GM12878 (cell line): ENCODE data around the gene DNAJC16. TPM values are rescaled to one million over a fixed set of nuclear protein-coding genes. Genes with fewer than 3 reads are reported as not detected.

Experiments
- ATAC-seq: fragments of 200-7000 bp; cut with Tn5 transposase; 3 replicates; pipeline ENCODE4 v1.9.1; 2020; ENCODE audit warnings: mild to moderate bottlenecking, moderate library complexity
- BruUV-seq: library from RNA; stranded (reverse); fragments of 400-500 nt; replicated peaks from 2 replicates; lab custom pipeline; 2021; lab: Mats Ljungman, UMichigan
- CTCF ChIA-PET: fragments of 300-600 bp; sonication (Branson Sonifier 250); formaldehyde crosslinking; extraction: SDS; loops from one replicate; lab custom pipeline; 2021; ENCODE audit warnings: inconsistent platforms; lab: Yijun Ruan, JAX
- POLR2A ChIA-PET: fragments of 350-600 bp; formaldehyde crosslinking; extraction: SDS; loops from one replicate; lab custom pipeline; 2021; ENCODE audit warnings: inconsistent platforms; lab: Charles Lee
- RAD21 ChIA-PET: fragments of 300-600 bp; sonication (Branson Sonifier 250); formaldehyde crosslinking; loops from one replicate; lab custom pipeline; 2023; ENCODE audit warnings: antibody characterized with exemption; ENCODE audit not compliant: unreplicated experiment; lab: Charles Lee
- SMC1A ChIA-PET: fragments of 300-600 bp; sonication (Branson Sonifier 250); formaldehyde crosslinking; loops from one replicate; lab custom pipeline; 2023; ENCODE audit not compliant: unreplicated experiment, uncharacterized antibody; lab: Charles Lee
- DNase-seq: peaks from one replicate; pipeline ENCODE4 v3.0.0-alpha.2; 2011; ENCODE audit warnings: low read depth, low spot score
- FAIRE-seq: peaks from 3 replicates; lab custom pipeline; 2011; peaks lifted over from hg19 to GRCh38; lab: Jason Lieb, UNC
- H2AFZ ChIP-seq: 2 replicates; pipeline ENCODE4 v1.6.0; 2011; ENCODE audit warnings: low read depth, low read length, control low read depth; ENCODE audit not compliant: control insufficient read depth
- H3K27ac ChIP-seq: 2 replicates; pipeline ENCODE4 v1.5.1; 2011; ENCODE audit warnings: control low read depth; ENCODE audit not compliant: control insufficient read depth, insufficient read depth
- H3K27me3 ChIP-seq, 2 experiments: replicated peaks in 1 of 2; 2 replicates each; pipeline versions ENCODE4 v1.6.0 to v1.6.1; 2011; ENCODE audit warnings: low read length in 1 of 2; ENCODE audit not compliant: control insufficient read depth in 2 of 2, insufficient read depth in 2 of 2
- H3K36me3 ChIP-seq, 2 experiments: 2 replicates each; pipeline ENCODE4 v1.5.1; 2011; ENCODE audit warnings: low read length in 1 of 2; ENCODE audit not compliant: control insufficient read depth in 2 of 2, insufficient read depth in 2 of 2
- H3K4me1 ChIP-seq: 2 replicates; pipeline ENCODE4 v1.6.1; 2011; ENCODE audit warnings: mild to moderate bottlenecking, low read length, moderate library complexity, mixed read lengths; ENCODE audit not compliant: control insufficient read depth, insufficient read depth
- H3K4me2 ChIP-seq: 2 replicates; pipeline ENCODE4 v1.6.0; 2011; ENCODE audit warnings: control low read depth; ENCODE audit not compliant: control insufficient read depth, insufficient read depth
- H3K4me3 ChIP-seq: fragments of 200-600 bp; sonication (generic); 2 replicates; pipeline ENCODE4 v1.5.1; 2016
- H3K79me2 ChIP-seq: 2 replicates; pipeline ENCODE4 v1.6.0; 2011; ENCODE audit warnings: low read length; ENCODE audit not compliant: control insufficient read depth, insufficient read depth
- H3K9ac ChIP-seq: 2 replicates; pipeline ENCODE4 v1.8.0; 2011; ENCODE audit warnings: low read length, control low read depth, mixed read lengths; ENCODE audit not compliant: control insufficient read depth, insufficient read depth
- H3K9me3 ChIP-seq: replicated peaks from 3 replicates; pipeline ENCODE4 v1.5.1; 2011; ENCODE audit warnings: mild to moderate bottlenecking, low read length; ENCODE audit not compliant: control insufficient read depth, insufficient read depth
- H4K20me1 ChIP-seq: 2 replicates; pipeline ENCODE4 v1.6.0; 2011; ENCODE audit not compliant: control insufficient read depth, insufficient read depth
- ASH2L ChIP-seq: fragments of 300-600, 200-600 bp; sonication (generic); IDR thresholded peaks from 2 replicates; pipeline ENCODE4 v1.6.1; 2017; ENCODE audit warnings: low read depth, mild to moderate bottlenecking, borderline replicate concordance
- ETV6 ChIP-seq, 2 experiments: fragments of 450-650 bp in 1 of 2; IDR thresholded peaks in 1 of 2; conservative IDR thresholded peaks in 1 of 2; 2 replicates each; pipeline ENCODE4 v1.6.1; 2014; ENCODE audit warnings: antibody characterized with exemption in 1 of 2, borderline replicate concordance in 1 of 2, low read depth in 1 of 2, mild to moderate bottlenecking in 1 of 2, moderate library complexity in 1 of 2
- GABPA ChIP-seq: IDR thresholded peaks from 2 replicates; pipeline ENCODE4 v1.6.1; 2014; ENCODE audit warnings: antibody characterized with exemption, low read depth, mild to moderate bottlenecking, inconsistent platforms
- IKZF1 ChIP-seq: fragments of 450-650 bp; conservative IDR thresholded peaks from 2 replicates; pipeline ENCODE4 v1.6.1; 2017; ENCODE audit warnings: antibody characterized with exemption, mild to moderate bottlenecking
- JUND ChIP-seq: IDR thresholded peaks from 2 replicates; pipeline ENCODE4 v1.6.1; 2012; ENCODE audit warnings: low read depth, mild to moderate bottlenecking, low read length, improper control_type of control experiment, moderate library complexity
- MTA3 ChIP-seq: IDR thresholded peaks from 2 replicates; pipeline ENCODE4 v1.6.1; 2012; ENCODE audit warnings: low read length, inconsistent platforms, borderline replicate concordance
- NFIC ChIP-seq: IDR thresholded peaks from 2 replicates; pipeline ENCODE4 v1.6.1; 2012; ENCODE audit warnings: low read depth, mild to moderate bottlenecking, inconsistent platforms, low read length, moderate library complexity
- NR2F1 ChIP-seq: fragments of 450-650 bp; conservative IDR thresholded peaks from 2 replicates; pipeline ENCODE4 v1.6.1; 2017; ENCODE audit warnings: mild to moderate bottlenecking
- PML ChIP-seq: IDR thresholded peaks from 2 replicates; pipeline ENCODE4 v1.6.1; 2012; ENCODE audit warnings: low read length, inconsistent platforms
- POLR2AphosphoS2 ChIP-seq: IDR thresholded peaks from 2 replicates; pipeline ENCODE4 v1.6.1; 2011; ENCODE audit warnings: low read depth, mild to moderate bottlenecking, low read length, improper control_type of control experiment, moderate library complexity
- SMAD5 ChIP-seq: IDR thresholded peaks from 2 replicates; pipeline ENCODE4 v1.6.1; 2016; ENCODE audit warnings: antibody characterized with exemption, low read depth
- SMARCA5 ChIP-seq: fragments of 450-650 bp; IDR thresholded peaks from 2 replicates; pipeline ENCODE4 v1.6.1; 2017; ENCODE audit warnings: mild to moderate bottlenecking
- TCF7 ChIP-seq: IDR thresholded peaks from 2 replicates; pipeline ENCODE4 v1.6.1; 2014; ENCODE audit warnings: antibody characterized with exemption, borderline replicate concordance
- WGBS: methylation state at CpG from one replicate; pipeline ENCODE4 v1.1.6; 2016; ENCODE audit warnings: low lambda C conversion rate; ENCODE audit not compliant: insufficient replicate concordance, insufficient coverage; ENCODE audit errors: missing lambda C conversion rate; 5-methylcytosine and 5-hydroxymethylcytosine counted together
- in situ Hi-C: fragments of 300-500 bp; cut with MboI; formaldehyde crosslinking; loops from 9 replicates; pipeline ENCODE4 v1.14.3; 2018; ENCODE audit warnings: mixed read lengths
- intact Hi-C: fragments of 100-400 bp; cut with micrococcal nuclease; formaldehyde crosslinking; loops from one replicate; pipeline ENCODE4 v1.14.2; 2022; ENCODE audit not compliant: unreplicated experiment
- polyA plus RNA-seq, 11 experiments: library from polyadenylated mRNA; depleted of rRNA in 4 of 11; unstranded in 6 of 11; stranded (reverse) in 5 of 11; fragments of >200 nt; fragmentation: Nextera tagmentation in 4 of 11; fragmentation: Illumina TruSeq in 1 of 11; extraction: Ambion mirVana in 4 of 11; extraction: Trizol in 1 of 11; gene quantifications; 1 replicate in 1 of 11; 2 replicates in 10 of 11; pipeline versions ENCODE4 v1.2.1 to v1.2.3, GENCODE V29; 2011 to 2016; ENCODE audit warnings: inconsistent platforms in 2 of 11, missing spikeins in 2 of 11, low read depth in 1 of 11
- total RNA-seq, 4 experiments: library from RNA; depleted of rRNA in 3 of 4; stranded (reverse); fragments of >200 nt in 3 of 4; fragmentation: Illumina TruSeq in 1 of 4; extraction: Trizol in 1 of 4; gene quantifications; 2 replicates each; pipeline versions ENCODE4 v1.2.1 to v1.2.3, GENCODE V29; 2013 to 2021
- TF ChIP-seq, protein P1 (sequence below): IDR thresholded peaks from 2 replicates; pipeline ENCODE4 v1.6.1; 2011; ENCODE audit warnings: borderline replicate concordance, low read depth, mild to moderate bottlenecking, moderate library complexity, mixed read lengths, low read length; ENCODE audit not compliant: insufficient read depth; ENCODE audit errors: extremely low read length
- TF ChIP-seq, protein P2 (sequence below): fragments of 450-650 bp; IDR thresholded peaks from 2 replicates; pipeline ENCODE4 v1.6.1; 2017; ENCODE audit warnings: borderline replicate concordance

DNAJC16 gene
- total and polyA plus RNA-seq, 10 of the 15 experiments (the other 5 are each of a cell fraction or from before 2014, with no cell fraction given): 2.4 to 12.7 (median 7.8) TPM

DNA sequence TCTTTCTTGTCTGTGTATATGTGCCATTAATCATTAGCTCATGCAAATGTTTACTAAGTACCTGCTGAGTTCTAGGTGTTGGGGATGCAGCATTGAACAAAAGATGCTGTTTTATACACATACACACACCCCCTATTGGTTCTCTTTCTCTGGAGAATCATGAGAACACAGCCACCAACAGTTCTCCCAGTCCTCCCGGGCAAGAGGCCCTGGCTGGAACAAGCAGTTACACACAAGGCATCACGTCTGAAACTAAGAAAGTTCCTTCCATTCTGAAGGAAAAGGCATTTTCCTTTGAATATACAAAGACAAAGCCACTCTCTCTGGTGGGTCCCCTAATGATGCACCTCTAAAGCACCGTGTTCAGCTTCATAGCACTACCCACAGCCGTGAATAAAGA is 13.5 kb upstream of the DNAJC16 start:
- intact Hi-C loops: no loop called here
- POLR2A ChIA-PET: interaction anchor here (1.0 kb wide), 1 partner anchor 11 kb away, joined by 3 read pairs; the partner anchor contains the start of gene CASP9

More for the DNA sequence above, 13.5 kb upstream of the DNAJC16 start:
- ATAC-seq (no peak), DNase-seq (no peak), FAIRE-seq (no peak)
- TF ChIP-seq IKZF1: no peak
- TF ChIP-seq SMARCA5: no peak
- TF ChIP-seq NR2F1: no peak
- no peak for TF ChIP-seq GABPA
- TF ChIP-seq MTA3: no peak
- no peak for TF ChIP-seq NFIC
- no peak for TF ChIP-seq ETV6 (conservative IDR thresholded peaks at IDR 0.05 in 1 of 2, IDR thresholded peaks at IDR 0.05 in 1 of 2; ENCODE audit: borderline replicate concordance in 1 of 2, low read depth in 1 of 2)
- TF ChIP-seq POLR2AphosphoS2: no peak
- no peak for TF ChIP-seq ASH2L
- TF ChIP-seq SMAD5: no peak
- no peak for TF ChIP-seq PML
- TF ChIP-seq TCF7: no peak
- TF ChIP-seq, protein P1, sequence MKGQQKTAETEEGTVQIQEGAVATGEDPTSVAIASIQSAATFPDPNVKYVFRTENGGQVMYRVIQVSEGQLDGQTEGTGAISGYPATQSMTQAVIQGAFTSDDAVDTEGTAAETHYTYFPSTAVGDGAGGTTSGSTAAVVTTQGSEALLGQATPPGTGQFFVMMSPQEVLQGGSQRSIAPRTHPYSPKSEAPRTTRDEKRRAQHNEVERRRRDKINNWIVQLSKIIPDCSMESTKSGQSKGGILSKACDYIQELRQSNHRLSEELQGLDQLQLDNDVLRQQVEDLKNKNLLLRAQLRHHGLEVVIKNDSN: no peak
- no peak for TF ChIP-seq JUND
- TF ChIP-seq, protein P2, sequence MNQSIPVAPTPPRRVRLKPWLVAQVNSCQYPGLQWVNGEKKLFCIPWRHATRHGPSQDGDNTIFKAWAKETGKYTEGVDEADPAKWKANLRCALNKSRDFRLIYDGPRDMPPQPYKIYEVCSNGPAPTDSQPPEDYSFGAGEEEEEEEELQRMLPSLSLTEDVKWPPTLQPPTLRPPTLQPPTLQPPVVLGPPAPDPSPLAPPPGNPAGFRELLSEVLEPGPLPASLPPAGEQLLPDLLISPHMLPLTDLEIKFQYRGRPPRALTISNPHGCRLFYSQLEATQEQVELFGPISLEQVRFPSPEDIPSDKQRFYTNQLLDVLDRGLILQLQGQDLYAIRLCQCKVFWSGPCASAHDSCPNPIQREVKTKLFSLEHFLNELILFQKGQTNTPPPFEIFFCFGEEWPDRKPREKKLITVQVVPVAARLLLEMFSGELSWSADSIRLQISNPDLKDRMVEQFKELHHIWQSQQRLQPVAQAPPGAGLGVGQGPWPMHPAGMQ: no peak
- in situ Hi-C loops: no loop called here
- Histone ChIP-seq H3K36me3 (no peaks in the 10 kb centered on the region; a peak in 1 of 4 replicates), H3K27ac (no peak overlapping the region), H3K4me2 (no peak overlapping the region), H2AFZ (no peak overlapping the region), H4K20me1 (no peaks in the 10 kb centered on the region), H3K9me3 (no peaks in the 10 kb centered on the region), H3K27me3 (no peaks in the 10 kb centered on the region), H3K9ac (no peak overlapping the region), H3K79me2 (no peaks in the 10 kb centered on the region), H3K4me1 (peaks cover 9% of the 10 kb centered on the region), H3K4me3 (no peak overlapping the region)
- WGBS: 80% methylated on average over 4 of the region's 4 CpGs
- RAD21 ChIA-PET: no interaction called here
- SMC1A ChIA-PET: interaction anchor here (0.7 kb wide), 1 partner anchor 190 kb away, joined by 4 read pairs; no protein-coding TSS in a partner anchor
- BruUV-seq: no TSS peak
- CTCF ChIA-PET: interaction anchor here (1.5 to 2.5 kb wide), 2 partner anchors 12 to 13 kb away, joined by 4 to 8 read pairs; no protein-coding TSS in a partner anchor
